Activated T-cell treated with anti-CD3 and anti-CD28 coated beads, Interleukin-2, amount 50 U/mL, for 48 hours (primary cell): Measurements from ENCODE around the gene ZNF33B.
A peak's percentile ranks its signal among the peaks of the same experiment; 100 is the strongest.
"Not testable (repeated sequence)": the region's sequence is repeated elsewhere in the genome, so short reads cannot be mapped to it uniquely, and the experiment has no call there.

Experiments
- DNase-seq, 2 experiments: peaks; one replicate each; pipeline ENCODE4 v3.0.0-alpha.2; 2020

The ZNF33B gene

GRCh38 chr10:42609872-42610271 lies 28.5 kb downstream of the ZNF33B start:
- DNase-seq: no peak

GRCh38 chr10:42598249-42598873 lies 40.0 kb downstream of the ZNF33B start:
- no peak for DNase-seq

GRCh38 chr10:42596196-42596595 lies 42.2 kb downstream of the ZNF33B start:
- DNase-seq: no peak

- no peak for DNase-seq
Observed at GRCh38 chr10:42594246-42594650, 44.1 kb downstream of the ZNF33B start.

- DNase-seq: no peak
Observed at GRCh38 chr10:42593284-42593683, 45.1 kb downstream of the ZNF33B start.

GRCh38 chr10:42583828-42584227 lies 54.5 kb downstream of the ZNF33B start:
- DNase-seq: no peak

GRCh38 chr10:42578019-42578418 lies 60.4 kb downstream of the ZNF33B start:
- no peak for DNase-seq

- DNase-seq: no peak
Observed at GRCh38 chr10:42576338-42576737, 62.0 kb downstream of the ZNF33B start.

- DNase-seq: no peak
Observed at GRCh38 chr10:42574336-42574735, 64.0 kb downstream of the ZNF33B start.

- DNase-seq: no peak
Observed at GRCh38 chr10:42556931-42557330, 81.4 kb downstream of the ZNF33B start.

- DNase-seq: not testable (repeated sequence)
Observed at GRCh38 chr10:42553576-42553975, 84.8 kb downstream of the ZNF33B start.

- DNase-seq: no peak
Observed at GRCh38 chr10:42553064-42553407, 85.3 kb downstream of the ZNF33B start.

- DNase-seq: peak; percentile 95 to 96
Observed at GRCh38 chr10:42552188-42553063, 85.9 kb downstream of the ZNF33B start.

GRCh38 chr10:42551582-42552187 lies 86.7 kb downstream of the ZNF33B start:
- no peak for DNase-seq

- DNase-seq: no peak
Observed at GRCh38 chr10:42549851-42550250, 88.5 kb downstream of the ZNF33B start.

- no peak for DNase-seq
Observed at GRCh38 chr10:42548254-42548653, 90.1 kb downstream of the ZNF33B start.

GRCh38 chr10:42544945-42545344 lies 93.4 kb downstream of the ZNF33B start:
- DNase-seq: no peak

- DNase-seq: no peak
Observed at GRCh38 chr10:42543840-42544372, 94.5 kb downstream of the ZNF33B start.
